Measurements from ENCODE around the gene IQUB. TPM values are rescaled to one million over a fixed set of nuclear protein-coding genes. Genes with fewer than 3 reads are reported as not detected.

IQUB gene
- total and polyA plus RNA-seq, 5 donors: 0.07 to 0.79 (median 0.58) TPM

- Histone ChIP-seq H3K27ac (ENCODE audit: low read length) (no peak overlapping the region), H3K9me3 (ENCODE audit: control insufficient read depth, low read length) (no peaks in the 10 kb centered on the region), H3K4me3 (ENCODE audit: low read length) (no peak overlapping the region), H3K4me1 (ENCODE audit: control insufficient read depth, insufficient read depth, low read length) (no peaks in the 10 kb centered on the region), H3K27me3 (ENCODE audit: control insufficient read depth, insufficient read depth) (no peaks in the 10 kb centered on the region)
- intact Hi-C loops (cut with DNase I): no loop called here
- DNase-seq: no peak
- 57% methylated on average over 1 of the region's 1 CpG for WGBS
- ATAC-seq: no peak
These were observed 95.2 kb downstream of the IQUB start for GRCh38 chr7:123439191-123439590.

GRCh38 chr7:123437447-123437995 lies 96.9 kb downstream of the IQUB start:
- DNase-seq: no peak
- Histone ChIP-seq H3K4me1 (ENCODE audit: control insufficient read depth, insufficient read depth, low read length) (no peaks in the 10 kb centered on the region), H3K27me3 (ENCODE audit: control insufficient read depth, insufficient read depth) (no peaks in the 10 kb centered on the region), H3K27ac (ENCODE audit: low read length) (no peak overlapping the region), H3K4me3 (ENCODE audit: low read length) (no peak overlapping the region), H3K9me3 (ENCODE audit: control insufficient read depth, low read length) (no peaks in the 10 kb centered on the region)
- WGBS: 78% methylated on average over 2 of the region's 2 CpGs
- no peak for ATAC-seq
- intact Hi-C loops (cut with DNase I): no loop called here

- H3K4me3 ChIP-seq (ENCODE audit: low read length): no peak overlapping the region
- H3K27ac ChIP-seq (ENCODE audit: low read length): no peak overlapping the region
- WGBS: 67% methylated on average over 4 of the region's 4 CpGs
- intact Hi-C loops (cut with DNase I): no loop called here
- H3K4me1 ChIP-seq (ENCODE audit: control insufficient read depth, insufficient read depth, low read length): no peaks in the 10 kb centered on the region
- no peaks in the 10 kb centered on the region for H3K9me3 ChIP-seq (ENCODE audit: control insufficient read depth, low read length)
- no peak for DNase-seq
- no peak for ATAC-seq
- H3K27me3 ChIP-seq (ENCODE audit: control insufficient read depth, insufficient read depth): no peaks in the 10 kb centered on the region
These were observed 99.2 kb downstream of the IQUB start for GRCh38 chr7:123435080-123435700.

GRCh38 chr7:123433665-123434064 lies 100.7 kb downstream of the IQUB start:
- DNase-seq (no peak), ATAC-seq (no peak)
- H3K4me1 ChIP-seq (ENCODE audit: control insufficient read depth, insufficient read depth, low read length): no peaks in the 10 kb centered on the region
- no peak overlapping the region for H3K27ac ChIP-seq (ENCODE audit: low read length)
- no peaks in the 10 kb centered on the region for H3K9me3 ChIP-seq (ENCODE audit: control insufficient read depth, low read length)
- intact Hi-C loops (cut with DNase I): no loop called here
- no peaks in the 10 kb centered on the region for H3K27me3 ChIP-seq (ENCODE audit: control insufficient read depth, insufficient read depth)
- no peak overlapping the region for H3K4me3 ChIP-seq (ENCODE audit: low read length)

GRCh38 chr7:123432601-123433000 lies 101.8 kb downstream of the IQUB start:
- intact Hi-C loops (cut with DNase I): no loop called here
- no peaks in the 10 kb centered on the region for H3K4me1 ChIP-seq (ENCODE audit: control insufficient read depth, insufficient read depth, low read length)
- H3K27ac ChIP-seq (ENCODE audit: low read length): no peak overlapping the region
- no peak for DNase-seq
- H3K27me3 ChIP-seq (ENCODE audit: control insufficient read depth, insufficient read depth): no peaks in the 10 kb centered on the region
- ATAC-seq: no peak
- H3K9me3 ChIP-seq (ENCODE audit: control insufficient read depth, low read length): no peaks in the 10 kb centered on the region
- H3K4me3 ChIP-seq (ENCODE audit: low read length): no peak overlapping the region
- WGBS: 81% methylated on average over 2 of the region's 2 CpGs

- H3K27ac ChIP-seq (ENCODE audit: low read length): no peak overlapping the region
- H3K4me1 ChIP-seq (ENCODE audit: control insufficient read depth, insufficient read depth, low read length): no peaks in the 10 kb centered on the region
- no peak overlapping the region for H3K4me3 ChIP-seq (ENCODE audit: low read length)
- DNase-seq (no peak), ATAC-seq (no peak)
- intact Hi-C loops (cut with DNase I): no loop called here
- WGBS: 83% methylated on average over 5 of the region's 5 CpGs
- H3K27me3 ChIP-seq (ENCODE audit: control insufficient read depth, insufficient read depth): no peaks in the 10 kb centered on the region
- no peaks in the 10 kb centered on the region for H3K9me3 ChIP-seq (ENCODE audit: control insufficient read depth, low read length)
These were observed 103.2 kb downstream of the IQUB start for GRCh38 chr7:123431075-123431614.

GRCh38 chr7:123425246-123425645 lies 109.1 kb downstream of the IQUB start:
- Histone ChIP-seq H3K27ac (ENCODE audit: low read length) (no peak overlapping the region), H3K4me1 (ENCODE audit: control insufficient read depth, insufficient read depth, low read length) (no peaks in the 10 kb centered on the region), H3K9me3 (ENCODE audit: control insufficient read depth, low read length) (no peaks in the 10 kb centered on the region), H3K27me3 (ENCODE audit: control insufficient read depth, insufficient read depth) (no peaks in the 10 kb centered on the region), H3K4me3 (ENCODE audit: low read length) (no peak overlapping the region)
- ATAC-seq (no peak), DNase-seq (no peak)
- intact Hi-C loops (cut with DNase I): no loop called here

GRCh38 chr7:123424463-123424862 lies 109.9 kb downstream of the IQUB start:
- intact Hi-C loops (cut with DNase I): no loop called here
- Histone ChIP-seq H3K4me1 (ENCODE audit: control insufficient read depth, insufficient read depth, low read length) (no peaks in the 10 kb centered on the region), H3K27me3 (ENCODE audit: control insufficient read depth, insufficient read depth) (no peaks in the 10 kb centered on the region), H3K27ac (ENCODE audit: low read length) (no peak overlapping the region), H3K4me3 (ENCODE audit: low read length) (no peak overlapping the region), H3K9me3 (ENCODE audit: control insufficient read depth, low read length) (no peaks in the 10 kb centered on the region)
- ATAC-seq (no peak), DNase-seq (no peak)

GRCh38 chr7:123423622-123424021 lies 110.8 kb downstream of the IQUB start:
- 87% methylated on average over 2 of the region's 2 CpGs for WGBS
- no peaks in the 10 kb centered on the region for H3K9me3 ChIP-seq (ENCODE audit: control insufficient read depth, low read length)
- ATAC-seq (no peak), DNase-seq (no peak)
- no peak overlapping the region for H3K4me3 ChIP-seq (ENCODE audit: low read length)
- no peaks in the 10 kb centered on the region for H3K4me1 ChIP-seq (ENCODE audit: control insufficient read depth, insufficient read depth, low read length)
- no peak overlapping the region for H3K27ac ChIP-seq (ENCODE audit: low read length)
- no peaks in the 10 kb centered on the region for H3K27me3 ChIP-seq (ENCODE audit: control insufficient read depth, insufficient read depth)
- intact Hi-C loops (cut with DNase I): no loop called here

GRCh38 chr7:123417580-123417979 lies 116.8 kb downstream of the IQUB start:
- no peak overlapping the region for H3K27ac ChIP-seq (ENCODE audit: low read length)
- no peaks in the 10 kb centered on the region for H3K27me3 ChIP-seq (ENCODE audit: control insufficient read depth, insufficient read depth)
- no peaks in the 10 kb centered on the region for H3K4me1 ChIP-seq (ENCODE audit: control insufficient read depth, insufficient read depth, low read length)
- 79% methylated on average over 2 of the region's 2 CpGs for WGBS
- intact Hi-C loops (cut with DNase I): no loop called here
- H3K4me3 ChIP-seq (ENCODE audit: low read length): no peak overlapping the region
- no peak for DNase-seq
- no peak for ATAC-seq
- no peaks in the 10 kb centered on the region for H3K9me3 ChIP-seq (ENCODE audit: control insufficient read depth, low read length)

GRCh38 chr7:123415625-123416024 lies 118.8 kb downstream of the IQUB start:
- DNase-seq (no peak), ATAC-seq (no peak)
- Histone ChIP-seq H3K9me3 (ENCODE audit: control insufficient read depth, low read length) (no peaks in the 10 kb centered on the region), H3K4me3 (ENCODE audit: low read length) (no peak overlapping the region), H3K4me1 (ENCODE audit: control insufficient read depth, insufficient read depth, low read length) (no peaks in the 10 kb centered on the region), H3K27me3 (ENCODE audit: control insufficient read depth, insufficient read depth) (no peaks in the 10 kb centered on the region), H3K27ac (ENCODE audit: low read length) (no peak overlapping the region)
- intact Hi-C loops (cut with DNase I): no loop called here
- WGBS: 57% methylated on average over 1 of the region's 1 CpG

All from right cardiac atrium (tissue), 5 donors.